Trophoblast cell (in vitro differentiated cells and primary cell): Measurements from ENCODE around the gene UBR4.

Experiments
- DNase-seq, 2 donors: peaks; one replicate each; pipeline ENCODE4 v3.0.0-alpha.2; 2016
- H2AFZ ChIP-seq: 2 replicates; pipeline ENCODE4 v1.6.1; 2013; ENCODE audit warnings: low read length, moderate library complexity, mild to moderate bottlenecking; ENCODE audit not compliant: insufficient read depth, poor library complexity
- H2AK5ac ChIP-seq: 2 replicates; pipeline ENCODE4 v1.6.1; 2013; ENCODE audit warnings: mild to moderate bottlenecking, low read length
- H2BK120ac ChIP-seq: 2 replicates; pipeline ENCODE4 v1.6.1; 2013; ENCODE audit warnings: low read length, mild to moderate bottlenecking, moderate library complexity; ENCODE audit not compliant: insufficient read depth, poor library complexity
- H2BK12ac ChIP-seq: 2 replicates; pipeline ENCODE4 v1.6.1; 2013; ENCODE audit warnings: mild to moderate bottlenecking, low read length, moderate library complexity
- H2BK5ac ChIP-seq: 2 replicates; pipeline ENCODE4 v1.6.1; 2013; ENCODE audit warnings: low read length, low read depth, moderate library complexity, mild to moderate bottlenecking; ENCODE audit not compliant: poor library complexity
- H3K14ac ChIP-seq: 2 replicates; pipeline ENCODE4 v1.6.1; 2013; ENCODE audit warnings: mild to moderate bottlenecking, low read length
- H3K18ac ChIP-seq: 2 replicates; pipeline ENCODE4 v1.6.1; 2013; ENCODE audit warnings: mild to moderate bottlenecking, low read length
- H3K23ac ChIP-seq: 2 replicates; pipeline ENCODE4 v1.6.1; 2013; ENCODE audit warnings: low read length
- H3K27ac ChIP-seq: 2 replicates; pipeline ENCODE4 v1.5.1; 2013; ENCODE audit warnings: low read depth, mild to moderate bottlenecking, inconsistent platforms, low read length, moderate library complexity
- H3K27me3 ChIP-seq: 2 replicates; pipeline ENCODE4 v1.6.1; 2013; ENCODE audit warnings: inconsistent platforms, mild to moderate bottlenecking, low read length, moderate library complexity; ENCODE audit not compliant: insufficient read depth
- H3K36me3 ChIP-seq, 2 experiments: 1 replicate in 1 of 2; 2 replicates in 1 of 2; pipeline ENCODE4 v1.6.1; 2013; ENCODE audit warnings: low read length in 2 of 2, mild to moderate bottlenecking in 2 of 2, moderate library complexity in 1 of 2; ENCODE audit not compliant: insufficient read depth in 2 of 2, control insufficient read depth in 1 of 2
- H3K4ac ChIP-seq: 2 replicates; pipeline ENCODE4 v1.6.1; 2013; ENCODE audit warnings: low read depth, mild to moderate bottlenecking, low read length, moderate library complexity
- H3K4me1 ChIP-seq, 2 experiments: 1 replicate in 1 of 2; 2 replicates in 1 of 2; pipeline ENCODE4 v1.6.1; 2013; ENCODE audit warnings: low read length in 2 of 2, mild to moderate bottlenecking in 2 of 2, moderate library complexity in 1 of 2; ENCODE audit not compliant: insufficient read depth in 2 of 2, control insufficient read depth in 1 of 2
- H3K4me2 ChIP-seq: 2 replicates; pipeline ENCODE4 v1.6.1; 2013; ENCODE audit warnings: inconsistent platforms, mild to moderate bottlenecking, low read length, moderate library complexity
- H3K4me3 ChIP-seq: 2 replicates; pipeline ENCODE4 v1.5.1; 2013; ENCODE audit warnings: mild to moderate bottlenecking, low read depth, low read length, inconsistent platforms
- H3K79me1 ChIP-seq: one replicate; pipeline ENCODE4 v1.6.1; 2013; ENCODE audit warnings: low read length
- H3K79me2 ChIP-seq: 2 replicates; pipeline ENCODE4 v1.6.1; 2013; ENCODE audit warnings: low read length, mild to moderate bottlenecking; ENCODE audit not compliant: control insufficient read depth, insufficient read depth, poor library complexity
- H3K9ac ChIP-seq: 2 replicates; pipeline ENCODE4 v1.6.1; 2013; ENCODE audit warnings: mild to moderate bottlenecking, low read length
- H3K9me3 ChIP-seq: 2 replicates; pipeline ENCODE4 v1.6.1; 2013; ENCODE audit warnings: low read depth, mild to moderate bottlenecking, control low read depth, inconsistent platforms, low read length; ENCODE audit not compliant: insufficient read depth
- H4K12ac ChIP-seq: 2 replicates; pipeline ENCODE4 v1.6.1; 2013; ENCODE audit warnings: low read depth, mild to moderate bottlenecking, low read length, moderate library complexity
- H4K8ac ChIP-seq: 2 replicates; pipeline ENCODE4 v1.6.1; 2013; ENCODE audit warnings: low read depth, mild to moderate bottlenecking, low read length, moderate library complexity
- H4K91ac ChIP-seq: one replicate; pipeline ENCODE4 v1.6.1; 2013; ENCODE audit warnings: low read depth, mild to moderate bottlenecking, low read length, moderate library complexity
- WGBS: extraction: QIAGEN DNeasy Blood & Tissue Kit; methylation state at CpG from one replicate; pipeline ENCODE4 v1.1.7; 2013; ENCODE audit warnings: missing lambda C conversion rate; ENCODE audit not compliant: insufficient read length, insufficient coverage; ENCODE audit errors: extremely low coverage; 5-methylcytosine and 5-hydroxymethylcytosine counted together

Gene UBR4

DNA sequence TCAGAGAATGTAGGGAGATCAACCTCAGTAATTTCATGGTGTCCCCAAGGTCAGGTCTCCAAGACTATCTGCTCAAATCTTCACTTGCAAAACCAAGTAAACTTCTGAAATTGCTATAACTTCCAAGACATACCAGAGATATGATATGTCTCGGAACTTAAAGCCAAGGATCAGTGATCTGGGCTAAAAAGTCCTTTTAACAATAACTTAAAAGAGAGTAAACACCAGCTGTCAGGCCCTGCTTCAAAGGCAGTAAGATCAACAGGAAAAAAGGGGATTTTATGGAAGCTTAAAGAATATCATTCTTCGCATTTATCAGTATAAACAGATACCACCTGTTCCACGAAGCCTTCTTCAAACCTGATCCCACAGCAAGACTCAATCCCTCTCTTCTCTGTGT is 13.7 kb downstream of the UBR4 start:
- no CpG with 5 or more reads among the region's 3 CpGs for WGBS
- H2BK12ac ChIP-seq, result no peak overlapping the region
- H3K4me2 ChIP-seq, result no peak overlapping the region

DNA sequence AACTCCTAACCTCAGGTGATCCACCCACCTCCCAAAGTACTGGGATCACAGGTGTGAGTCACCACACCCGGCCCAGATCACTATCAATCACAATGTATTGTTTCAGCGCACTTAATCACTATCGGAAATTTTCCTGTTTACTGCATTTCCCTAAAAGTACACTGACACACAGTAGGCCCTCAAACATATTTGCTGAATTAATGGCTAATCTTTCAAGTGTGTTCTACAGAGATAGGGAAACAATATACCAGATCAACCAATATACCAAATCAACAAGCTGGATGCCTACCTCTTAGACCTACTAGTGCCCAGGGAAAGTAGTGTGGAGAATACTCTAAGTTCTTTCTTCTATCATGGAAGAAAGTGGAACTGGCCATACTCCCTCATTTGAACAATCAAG is 17.1 kb downstream of the UBR4 start:
- Histone ChIP-seq H2BK120ac (no peak overlapping the region), H3K4me2 (no peak overlapping the region)
- no CpG with 5 or more reads among the region's 3 CpGs for WGBS

More for the DNA sequence above, 13.7 kb downstream of the UBR4 start:
- H2BK120ac ChIP-seq, result no peak overlapping the region
- H3K14ac ChIP-seq, result no peak overlapping the region
- no peak overlapping the region for H3K4me3 ChIP-seq
- no peaks in the 10 kb centered on the region for H3K9me3 ChIP-seq
- H3K79me2 ChIP-seq, result no peaks in the 10 kb centered on the region
- H3K23ac ChIP-seq, result no peak overlapping the region
- H4K12ac ChIP-seq, result no peak overlapping the region
- H4K91ac ChIP-seq, result no peak overlapping the region
- H3K36me3 ChIP-seq, result peaks cover 15 to 49% of the 10 kb centered on the region in 2 experiments
- no peak overlapping the region for H2AFZ ChIP-seq
- no peaks in the 10 kb centered on the region for H3K27me3 ChIP-seq
- H2BK5ac ChIP-seq, result no peak overlapping the region
- H3K9ac ChIP-seq, result no peak overlapping the region
- no peak for DNase-seq
- no peak overlapping the region for H3K27ac ChIP-seq
- no peak overlapping the region for H2AK5ac ChIP-seq
- no peaks in the 10 kb centered on the region for H3K79me1 ChIP-seq
- H3K18ac ChIP-seq, result no peak overlapping the region
- H4K8ac ChIP-seq, result no peak overlapping the region
- no peak overlapping the region for H3K4ac ChIP-seq
- no peaks in the 10 kb centered on the region for H3K4me1 ChIP-seq

GRCh38 chr1:19191811-19192210 is 18.3 kb downstream of the UBR4 start:
- no CpG with 5 or more reads among the region's 3 CpGs for WGBS
- Histone ChIP-seq H3K36me3 (peaks cover 23 to 46% of the 10 kb centered on the region in 2 experiments), H3K14ac (no peak overlapping the region)

More for the DNA sequence above, 17.1 kb downstream of the UBR4 start:
- Histone ChIP-seq H3K27me3 (no peaks in the 10 kb centered on the region), H3K18ac (no peak overlapping the region), H3K79me1 (no peaks in the 10 kb centered on the region), H4K91ac (no peak overlapping the region), H2BK5ac (no peak overlapping the region), H3K79me2 (no peaks in the 10 kb centered on the region), H3K9ac (no peak overlapping the region), H3K23ac (no peak overlapping the region), H3K36me3 (peaks cover 20 to 49% of the 10 kb centered on the region in 2 experiments), H2BK12ac (no peak overlapping the region), H2AK5ac (no peak overlapping the region), H3K4me1 (no peaks in the 10 kb centered on the region), H3K4me3 (no peak overlapping the region), H2AFZ (no peak overlapping the region), H4K8ac (no peak overlapping the region), H3K14ac (no peak overlapping the region), H4K12ac (no peak overlapping the region), H3K4ac (no peak overlapping the region), H3K9me3 (no peaks in the 10 kb centered on the region), H3K27ac (no peak overlapping the region)
- DNase-seq, result peak; percentile 8 to 45

GRCh38 chr1:19190468-19190867 is 19.6 kb downstream of the UBR4 start:
- Histone ChIP-seq H3K4me2 (no peak overlapping the region), H3K14ac (no peak overlapping the region), H3K9me3 (no peaks in the 10 kb centered on the region), H3K79me1 (no peaks in the 10 kb centered on the region), H3K18ac (no peak overlapping the region), H3K27me3 (no peaks in the 10 kb centered on the region), H3K36me3 (peaks cover 27 to 53% of the 10 kb centered on the region in 2 experiments), H3K9ac (no peak overlapping the region), H2AK5ac (no peak overlapping the region), H3K27ac (no peak overlapping the region), H3K4ac (no peak overlapping the region), H4K91ac (no peak overlapping the region), H2AFZ (no peak overlapping the region), H3K4me3 (no peak overlapping the region), H3K4me1 (no peaks in the 10 kb centered on the region), H4K12ac (no peak overlapping the region), H3K79me2 (no peaks in the 10 kb centered on the region), H3K23ac (no peak overlapping the region), H2BK12ac (no peak overlapping the region), H4K8ac (no peak overlapping the region), H2BK120ac (no peak overlapping the region), H2BK5ac (no peak overlapping the region)
- WGBS, result 100% methylated on average over 1 of the region's 4 CpGs
- DNase-seq, result no peak

More at GRCh38 chr1:19191811-19192210, 18.3 kb downstream of the UBR4 start:
- H4K12ac ChIP-seq, result no peak overlapping the region
- no peak overlapping the region for H3K9ac ChIP-seq
- H4K8ac ChIP-seq, result no peak overlapping the region
- H2BK120ac ChIP-seq, result no peak overlapping the region
- H3K4ac ChIP-seq, result no peak overlapping the region
- no peak overlapping the region for H3K4me2 ChIP-seq
- no peak overlapping the region for H3K18ac ChIP-seq
- no peak overlapping the region for H4K91ac ChIP-seq
- no peak overlapping the region for H2BK12ac ChIP-seq
- H3K4me3 ChIP-seq, result no peak overlapping the region
- no peak overlapping the region for H3K23ac ChIP-seq
- H3K4me1 ChIP-seq, result no peaks in the 10 kb centered on the region
- no peak overlapping the region for H2BK5ac ChIP-seq
- no peak overlapping the region for H3K27ac ChIP-seq
- no peaks in the 10 kb centered on the region for H3K79me2 ChIP-seq
- peak; percentile 42 to 94 for DNase-seq
- H3K79me1 ChIP-seq, result no peaks in the 10 kb centered on the region
- no peaks in the 10 kb centered on the region for H3K27me3 ChIP-seq
- H2AK5ac ChIP-seq, result no peak overlapping the region
- no peaks in the 10 kb centered on the region for H3K9me3 ChIP-seq
- no peak overlapping the region for H2AFZ ChIP-seq
